T-helper 2 cell treated with Interferon-gamma antibody and Interleukin-4, amounts not matched to agents 5 μg/mL and 100 μg/mL, for 36 hours (primary cell): ENCODE data around the gene PRSS35.
"Not testable (repeated sequence)": the region's sequence is repeated elsewhere in the genome, so short reads cannot be mapped to it uniquely, and the experiment has no call there.

Experiments
- DNase-seq: peaks from one replicate; pipeline ENCODE4 v3.0.0; 2021; ENCODE audit warnings: low spot score
- H3K27ac Mint-ChIP-seq: one replicate; pipeline ENCODE4 v1.8.0; 2021; ENCODE audit warnings: mild to moderate bottlenecking, mixed read lengths
- H3K27me3 Mint-ChIP-seq: one replicate; pipeline ENCODE4 v1.8.0; 2021; ENCODE audit warnings: low read depth, mixed read lengths
- H3K36me3 Mint-ChIP-seq: one replicate; pipeline ENCODE4 v1.8.0; 2021; ENCODE audit warnings: low read depth, mixed read lengths
- H3K4me1 Mint-ChIP-seq: one replicate; pipeline ENCODE4 v1.8.0; 2021; ENCODE audit warnings: low read depth, mixed read lengths
- H3K4me3 Mint-ChIP-seq: one replicate; pipeline ENCODE4 v1.8.0; 2022; ENCODE audit warnings: mild to moderate bottlenecking, moderate library complexity, mixed read lengths
- H3K9me3 Mint-ChIP-seq: one replicate; pipeline ENCODE4 v1.8.0; 2021; ENCODE audit warnings: mixed read lengths

PRSS35 gene, protein sequence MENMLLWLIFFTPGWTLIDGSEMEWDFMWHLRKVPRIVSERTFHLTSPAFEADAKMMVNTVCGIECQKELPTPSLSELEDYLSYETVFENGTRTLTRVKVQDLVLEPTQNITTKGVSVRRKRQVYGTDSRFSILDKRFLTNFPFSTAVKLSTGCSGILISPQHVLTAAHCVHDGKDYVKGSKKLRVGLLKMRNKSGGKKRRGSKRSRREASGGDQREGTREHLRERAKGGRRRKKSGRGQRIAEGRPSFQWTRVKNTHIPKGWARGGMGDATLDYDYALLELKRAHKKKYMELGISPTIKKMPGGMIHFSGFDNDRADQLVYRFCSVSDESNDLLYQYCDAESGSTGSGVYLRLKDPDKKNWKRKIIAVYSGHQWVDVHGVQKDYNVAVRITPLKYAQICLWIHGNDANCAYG

DNA sequence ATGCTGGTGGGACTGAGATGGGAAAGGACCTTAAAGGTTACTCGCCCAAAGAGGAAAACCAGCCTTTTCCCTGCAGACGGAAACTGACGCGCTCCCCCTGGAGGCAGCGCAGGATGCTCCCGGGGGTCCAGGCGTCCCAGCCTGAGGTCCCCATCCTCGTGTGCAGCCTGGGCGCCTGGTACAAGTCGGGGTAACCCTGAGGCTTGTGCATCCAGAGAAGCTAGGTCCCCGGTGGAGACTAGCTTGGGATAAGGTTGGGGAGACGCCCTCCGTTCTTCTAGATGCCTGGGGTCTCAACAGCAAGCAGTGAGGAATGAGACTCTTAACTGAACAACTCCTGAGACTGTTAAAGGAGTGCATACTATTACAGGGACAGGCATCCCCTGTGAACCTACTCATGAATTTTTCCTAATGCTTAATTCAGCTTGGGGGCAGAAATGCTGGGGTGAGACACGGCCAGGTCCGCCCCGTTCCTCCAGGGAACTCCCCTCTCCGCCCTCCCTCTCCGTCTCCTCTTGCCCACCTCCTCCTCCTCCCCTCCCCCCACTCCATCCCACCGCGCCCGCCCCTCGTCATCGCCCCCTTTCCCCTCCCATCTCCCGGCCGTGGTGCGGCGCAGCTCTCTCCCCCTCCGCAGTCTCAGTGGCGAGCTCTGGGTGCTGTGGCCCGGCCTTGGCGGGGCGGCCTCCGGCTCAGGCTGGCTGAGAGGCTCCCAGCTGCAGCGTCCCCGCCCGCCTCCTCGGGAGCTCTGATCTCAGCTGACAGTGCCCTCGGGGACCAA, at the start of gene PRSS35:
Gene PRSS35, plus strand, starts transcription at position 634 of the 781 bp plus-strand sequence. CDS start 10,908 bp downstream, outside the sequence.
- H3K36me3 Mint-ChIP-seq = no peaks in the 10 kb centered on the region
- H3K4me3 Mint-ChIP-seq = no peak within 1 kb of the TSS
- no peak within 1 kb of the TSS for H3K27ac Mint-ChIP-seq
- no peaks in the 10 kb centered on the region for H3K4me1 Mint-ChIP-seq
- peaks cover 34% of the 10 kb centered on the region for H3K27me3 Mint-ChIP-seq
- DNase-seq = no peak
- H3K9me3 Mint-ChIP-seq = no peaks in the 10 kb centered on the region

DNA sequence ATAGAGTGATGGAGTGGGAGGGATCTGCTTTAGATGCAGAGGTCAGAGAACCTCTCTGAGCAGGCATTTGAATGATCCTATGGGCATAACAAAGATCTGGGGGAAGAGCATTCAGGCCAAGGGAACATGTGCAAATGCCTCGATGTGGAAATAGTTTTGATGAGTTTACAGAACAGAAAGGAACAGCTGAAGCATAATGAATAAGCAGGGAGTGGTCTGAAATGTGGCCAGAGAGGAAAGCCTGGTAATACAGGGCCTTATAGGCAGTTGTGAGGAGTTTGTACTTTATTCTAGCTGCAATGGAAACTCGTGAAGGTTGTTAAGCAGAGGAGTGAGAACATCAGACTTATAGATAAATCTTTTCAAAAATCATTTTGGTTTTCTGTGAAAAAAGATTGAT, 48.4 kb upstream of the PRSS35 start:
- no peak overlapping the region for H3K27ac Mint-ChIP-seq
- no peak overlapping the region for H3K4me3 Mint-ChIP-seq
- H3K27me3 Mint-ChIP-seq = no peaks in the 10 kb centered on the region
- no peaks in the 10 kb centered on the region for H3K9me3 Mint-ChIP-seq
- no peaks in the 10 kb centered on the region for H3K36me3 Mint-ChIP-seq
- no peaks in the 10 kb centered on the region for H3K4me1 Mint-ChIP-seq
- DNase-seq = no peak

DNA sequence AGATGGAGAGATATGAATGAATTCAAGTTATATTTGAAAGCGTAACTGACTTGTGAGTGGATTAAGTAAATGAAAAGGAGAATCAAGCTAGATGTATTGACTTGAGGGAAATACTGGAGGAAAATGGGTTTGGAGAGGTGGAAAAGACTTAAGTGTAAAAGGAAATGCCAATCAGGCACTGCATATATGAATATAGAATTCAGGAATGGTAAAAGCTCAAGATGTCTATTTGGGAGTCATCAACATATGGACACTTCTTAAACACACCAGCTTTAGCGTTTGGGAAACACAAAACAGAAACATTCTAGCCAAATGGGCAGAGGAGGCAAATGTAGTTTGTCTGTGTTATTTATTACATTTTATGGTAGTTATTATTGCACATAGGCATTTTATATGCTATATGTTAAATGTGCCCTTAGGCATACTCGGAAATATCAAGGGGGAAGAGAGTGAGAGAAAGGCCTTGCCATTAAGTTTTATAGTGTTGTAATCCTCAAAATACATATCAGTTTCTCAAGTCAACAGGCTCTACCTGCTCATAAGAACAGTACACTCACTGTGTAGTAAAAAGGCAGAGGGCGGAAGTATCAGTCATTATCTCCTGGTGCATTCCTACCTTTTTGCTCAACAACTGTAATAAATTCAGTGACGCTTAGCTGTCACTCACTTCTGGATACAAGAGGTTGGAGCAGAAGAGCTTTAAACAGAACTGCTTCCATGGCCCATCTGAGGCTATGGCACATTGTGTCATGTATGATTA, 47.8 kb upstream of the PRSS35 start:
- no peaks in the 10 kb centered on the region for H3K9me3 Mint-ChIP-seq
- no peak overlapping the region for H3K4me3 Mint-ChIP-seq
- H3K27ac Mint-ChIP-seq = no peak overlapping the region
- no peaks in the 10 kb centered on the region for H3K36me3 Mint-ChIP-seq
- H3K27me3 Mint-ChIP-seq = no peaks in the 10 kb centered on the region
- H3K4me1 Mint-ChIP-seq = no peaks in the 10 kb centered on the region
- DNase-seq = no peak

DNA sequence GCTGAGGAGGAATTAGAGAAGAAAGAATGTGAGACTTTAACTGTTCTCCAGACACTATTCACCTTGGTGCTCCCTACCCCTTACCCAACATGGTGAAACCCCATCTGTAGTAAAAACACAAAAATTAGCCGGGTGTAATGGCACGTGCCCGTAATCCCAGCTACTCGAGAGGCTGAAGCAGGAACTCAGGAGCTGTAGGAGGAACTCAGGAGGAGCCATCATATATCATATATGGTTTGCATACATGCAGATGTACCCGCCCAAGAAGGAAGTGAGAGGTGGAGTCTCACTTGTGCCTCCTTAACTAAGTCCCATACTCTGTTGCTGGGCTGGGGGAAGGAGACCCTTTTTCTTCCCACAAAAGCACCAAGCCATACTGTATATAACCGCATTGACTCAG, 46.0 kb upstream of the PRSS35 start:
- Mint-ChIP-seq H3K36me3 (no peaks in the 10 kb centered on the region), H3K27me3 (no peaks in the 10 kb centered on the region), H3K9me3 (no peaks in the 10 kb centered on the region), H3K27ac (no peak overlapping the region), H3K4me1 (no peaks in the 10 kb centered on the region), H3K4me3 (no peak overlapping the region)
- no peak for DNase-seq

DNA sequence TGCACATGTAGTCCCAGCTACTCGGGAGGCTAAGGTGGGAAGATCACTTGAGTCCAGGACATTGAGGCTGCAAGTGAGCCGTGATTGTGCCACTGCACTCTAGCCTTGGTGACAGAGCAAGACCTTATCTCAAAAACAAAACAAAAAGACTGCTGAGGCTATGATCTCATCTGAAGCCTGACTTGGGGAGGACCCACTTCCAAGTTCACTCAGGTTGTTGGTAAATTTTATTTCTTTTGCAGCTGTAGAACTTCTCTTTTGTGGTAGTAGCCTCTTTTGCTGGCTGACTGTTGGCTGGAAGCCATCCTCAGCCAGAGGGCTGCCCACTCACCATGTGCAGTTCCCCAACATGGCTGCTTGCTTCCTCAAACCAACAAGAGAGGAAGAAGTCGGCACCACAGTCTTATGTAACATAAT, 44.7 kb upstream of the PRSS35 start:
- H3K9me3 Mint-ChIP-seq = no peaks in the 10 kb centered on the region
- H3K27me3 Mint-ChIP-seq = no peaks in the 10 kb centered on the region
- no peaks in the 10 kb centered on the region for H3K36me3 Mint-ChIP-seq
- DNase-seq = no peak
- H3K4me3 Mint-ChIP-seq = no peak overlapping the region
- H3K27ac Mint-ChIP-seq = no peak overlapping the region
- no peaks in the 10 kb centered on the region for H3K4me1 Mint-ChIP-seq

DNA sequence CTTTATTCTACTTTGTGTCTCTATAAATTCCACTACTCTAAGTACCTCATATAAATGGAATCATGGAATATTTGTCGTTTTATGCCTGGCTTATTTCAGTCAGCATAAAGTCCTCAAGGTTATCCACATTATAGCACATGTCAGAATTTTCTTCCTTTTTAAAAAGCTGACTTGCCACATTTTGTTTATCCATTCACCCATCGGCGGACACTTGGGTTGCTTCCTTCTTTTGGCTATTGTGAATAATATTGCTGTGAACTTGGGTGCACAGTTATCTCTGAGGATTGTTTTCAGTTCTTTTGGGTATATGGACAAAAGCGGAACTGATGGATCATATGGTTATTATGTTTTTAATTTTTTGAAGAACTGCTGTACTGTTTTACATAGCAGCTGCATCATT, 42.3 kb upstream of the PRSS35 start:
- DNase-seq = no peak
- H3K4me1 Mint-ChIP-seq = no peaks in the 10 kb centered on the region
- no peaks in the 10 kb centered on the region for H3K9me3 Mint-ChIP-seq
- H3K27me3 Mint-ChIP-seq = no peaks in the 10 kb centered on the region
- no peaks in the 10 kb centered on the region for H3K36me3 Mint-ChIP-seq
- H3K27ac Mint-ChIP-seq = no peak overlapping the region
- no peak overlapping the region for H3K4me3 Mint-ChIP-seq

DNA sequence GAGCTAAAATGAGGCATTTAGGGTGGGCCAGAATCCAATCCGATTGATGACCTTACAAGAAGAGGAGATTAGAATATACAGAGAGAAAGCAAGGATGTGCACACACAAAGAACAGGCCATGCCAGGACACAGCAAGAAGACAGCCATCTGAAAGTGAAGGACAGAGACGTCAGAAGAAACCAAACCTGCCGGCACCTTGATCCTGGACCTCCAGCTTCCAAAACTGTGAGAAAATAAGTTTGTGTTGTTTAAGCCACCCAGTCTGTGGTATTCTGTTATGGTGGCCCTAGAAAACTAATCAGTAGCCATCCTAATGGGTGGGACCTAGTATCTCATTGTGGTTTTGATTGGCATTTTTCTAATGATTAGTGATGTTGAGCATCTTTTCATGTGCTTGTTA, 41.7 kb upstream of the PRSS35 start:
- Mint-ChIP-seq H3K9me3 (no peaks in the 10 kb centered on the region), H3K36me3 (no peaks in the 10 kb centered on the region), H3K4me1 (no peaks in the 10 kb centered on the region), H3K27me3 (no peaks in the 10 kb centered on the region), H3K4me3 (no peak overlapping the region), H3K27ac (no peak overlapping the region)
- no peak for DNase-seq

DNA sequence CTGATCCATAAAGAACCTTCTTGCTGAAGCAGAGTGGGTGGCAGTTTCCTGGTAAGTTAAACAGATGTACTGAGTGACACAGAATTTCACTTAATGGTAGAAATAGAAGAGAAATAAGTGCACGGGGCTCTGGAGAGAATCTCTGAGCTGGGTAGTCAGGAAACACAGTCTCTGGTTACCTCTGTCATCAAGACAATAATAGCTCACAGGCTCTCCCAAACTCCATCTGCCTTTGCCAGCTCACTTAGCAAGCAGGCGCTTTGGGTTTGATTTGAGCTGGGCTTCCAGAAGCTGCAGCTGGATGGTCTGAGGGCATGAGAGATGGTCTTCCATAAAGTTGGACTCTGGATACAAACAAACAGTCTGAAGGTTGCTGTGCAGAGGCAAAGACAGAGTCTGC, 39.6 kb upstream of the PRSS35 start:
- Mint-ChIP-seq H3K36me3 (no peaks in the 10 kb centered on the region), H3K27ac (no peak overlapping the region), H3K4me1 (no peaks in the 10 kb centered on the region), H3K9me3 (no peaks in the 10 kb centered on the region), H3K27me3 (no peaks in the 10 kb centered on the region), H3K4me3 (no peak overlapping the region)
- no peak for DNase-seq

DNA sequence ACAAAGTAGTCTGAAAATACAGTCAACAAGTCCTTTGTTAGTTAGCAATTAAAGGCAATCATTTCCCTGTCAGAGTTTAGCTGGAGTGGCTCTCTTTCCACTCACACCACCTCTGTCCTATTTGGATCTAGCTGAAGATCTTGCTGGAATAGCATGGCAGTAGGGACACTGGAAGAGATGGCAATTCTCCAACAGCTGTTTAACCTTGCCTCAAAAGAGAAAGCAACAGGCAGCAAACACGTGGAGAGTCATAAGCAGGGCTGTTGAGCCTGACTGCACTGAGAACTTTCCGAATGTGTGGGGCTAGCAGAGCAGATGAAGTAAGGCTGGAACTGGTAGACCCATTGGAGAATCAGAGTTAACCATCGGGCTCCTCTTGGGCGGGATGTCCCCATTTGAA, 38.0 kb upstream of the PRSS35 start:
- Mint-ChIP-seq H3K27ac (no peak overlapping the region), H3K36me3 (no peaks in the 10 kb centered on the region), H3K4me3 (no peak overlapping the region), H3K9me3 (no peaks in the 10 kb centered on the region), H3K4me1 (no peaks in the 10 kb centered on the region), H3K27me3 (no peaks in the 10 kb centered on the region)
- no peak for DNase-seq

DNA sequence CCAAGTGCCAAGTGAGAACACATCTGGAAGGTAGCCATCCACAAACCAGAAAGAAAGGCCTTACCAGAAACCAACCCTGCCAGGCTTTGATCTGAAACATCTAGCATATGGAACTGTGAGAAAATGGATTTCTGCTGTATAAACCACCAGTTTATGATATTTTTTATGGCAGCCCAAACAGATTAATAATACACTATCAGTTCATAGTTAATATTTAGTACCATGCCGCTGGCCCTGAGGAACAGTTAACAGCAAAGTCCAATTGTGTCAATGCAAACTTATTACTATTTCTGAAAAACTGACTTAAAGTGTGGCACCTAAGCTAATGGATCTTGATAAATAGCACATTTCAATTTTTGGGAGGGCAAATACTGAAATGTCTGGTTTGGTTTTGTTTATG, 35.4 kb upstream of the PRSS35 start:
- no peaks in the 10 kb centered on the region for H3K4me1 Mint-ChIP-seq
- H3K36me3 Mint-ChIP-seq = no peaks in the 10 kb centered on the region
- no peak overlapping the region for H3K4me3 Mint-ChIP-seq
- no peak for DNase-seq
- H3K9me3 Mint-ChIP-seq = no peaks in the 10 kb centered on the region
- H3K27ac Mint-ChIP-seq = no peak overlapping the region
- H3K27me3 Mint-ChIP-seq = no peaks in the 10 kb centered on the region

DNA sequence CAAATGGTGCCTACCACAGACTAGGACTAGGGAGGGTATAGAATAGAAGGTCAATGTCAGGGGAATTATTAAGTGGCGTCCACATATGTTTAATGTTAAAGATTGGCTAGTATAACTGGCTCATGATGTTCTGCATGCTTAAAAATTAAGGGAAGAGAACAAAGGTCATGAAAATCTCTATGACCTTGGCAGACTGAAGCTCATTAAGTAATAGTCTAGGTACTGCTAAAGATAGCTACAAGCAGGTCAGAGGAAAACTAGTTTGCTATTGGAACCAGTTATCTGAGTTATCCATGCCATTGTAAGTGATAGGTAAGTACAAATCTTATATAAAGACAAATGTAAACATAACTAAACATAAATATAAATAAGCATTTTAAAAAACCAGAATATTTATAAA, 32.9 kb upstream of the PRSS35 start:
- no peaks in the 10 kb centered on the region for H3K4me1 Mint-ChIP-seq
- H3K36me3 Mint-ChIP-seq = no peaks in the 10 kb centered on the region
- H3K27ac Mint-ChIP-seq = no peak overlapping the region
- H3K9me3 Mint-ChIP-seq = no peaks in the 10 kb centered on the region
- H3K4me3 Mint-ChIP-seq = no peak overlapping the region
- no peak for DNase-seq
- H3K27me3 Mint-ChIP-seq = no peaks in the 10 kb centered on the region

DNA sequence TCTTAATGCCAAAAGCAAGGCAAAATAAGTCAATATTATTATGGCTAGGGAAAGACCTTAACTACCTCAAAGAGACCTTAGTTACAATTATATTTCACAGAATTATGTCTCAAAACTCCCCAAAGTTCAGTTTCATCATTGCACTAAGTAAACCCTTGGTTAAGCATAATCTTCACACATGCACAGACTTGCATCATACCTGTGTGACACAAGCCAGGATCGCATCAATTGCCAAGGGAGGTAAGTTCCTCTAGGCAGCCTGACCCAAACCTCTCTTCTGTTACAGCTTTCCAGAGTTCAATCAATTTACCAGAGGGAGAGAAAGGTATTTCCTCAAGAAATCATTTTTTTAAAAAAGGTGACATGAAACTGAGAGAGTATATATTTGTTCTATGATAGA, 31.9 kb upstream of the PRSS35 start:
- no peak for DNase-seq
- Mint-ChIP-seq H3K4me1 (no peaks in the 10 kb centered on the region), H3K4me3 (no peak overlapping the region), H3K27me3 (no peaks in the 10 kb centered on the region), H3K36me3 (no peaks in the 10 kb centered on the region), H3K9me3 (no peaks in the 10 kb centered on the region), H3K27ac (no peak overlapping the region)

DNA sequence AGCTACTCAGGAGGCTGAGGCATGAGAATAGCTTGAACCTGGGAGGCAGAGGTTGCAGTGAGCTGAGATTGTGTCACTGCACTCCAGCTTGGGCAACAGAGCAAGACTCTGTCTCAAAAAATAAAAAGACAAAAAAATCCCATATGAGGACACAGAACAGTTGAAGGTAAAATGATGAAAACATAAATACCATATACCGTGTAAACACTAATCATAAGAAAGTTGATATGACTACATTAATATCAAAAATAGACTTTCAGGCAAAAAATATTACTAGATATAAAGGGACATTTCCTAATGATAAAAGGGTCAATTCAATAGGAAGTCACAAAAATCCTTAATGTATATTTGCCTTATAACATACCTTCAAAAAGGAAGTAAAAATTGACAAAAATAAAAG, 30.4 kb upstream of the PRSS35 start:
- not testable (repeated sequence) for H3K36me3 Mint-ChIP-seq, H3K27me3 Mint-ChIP-seq, H3K27ac Mint-ChIP-seq, DNase-seq, H3K4me3 Mint-ChIP-seq, H3K4me1 Mint-ChIP-seq, H3K9me3 Mint-ChIP-seq

DNA sequence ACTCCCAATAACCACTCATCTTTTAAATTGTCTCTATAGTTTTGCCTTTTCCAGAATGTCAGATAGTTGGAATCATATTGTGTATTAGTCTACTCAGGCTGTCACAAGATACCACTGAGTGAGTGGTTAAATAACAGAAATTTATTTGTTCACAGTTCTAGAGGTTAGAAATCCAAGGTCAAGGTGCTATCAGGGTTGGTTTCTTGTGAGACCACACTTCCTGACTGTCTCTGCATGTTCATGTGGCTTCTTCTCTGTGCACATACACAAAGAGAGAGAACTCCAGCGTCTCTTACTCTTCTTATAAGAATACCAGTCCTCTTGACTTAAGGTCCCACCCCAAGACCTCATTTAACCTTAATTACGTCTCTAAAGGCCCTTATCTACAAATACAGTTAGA, 23.9 kb upstream of the PRSS35 start:
- no peak for DNase-seq
- no peaks in the 10 kb centered on the region for H3K4me1 Mint-ChIP-seq
- no peak overlapping the region for H3K27ac Mint-ChIP-seq
- no peaks in the 10 kb centered on the region for H3K36me3 Mint-ChIP-seq
- H3K9me3 Mint-ChIP-seq = no peaks in the 10 kb centered on the region
- no peak overlapping the region for H3K4me3 Mint-ChIP-seq
- H3K27me3 Mint-ChIP-seq = no peaks in the 10 kb centered on the region
